Spleen (tissue), 11 donors: ENCODE results near the gene DTNB. TPM values are rescaled to one million over a fixed set of nuclear protein-coding genes. Genes with fewer than 3 reads are reported as not detected.

Experiments used
- DNase-seq: peaks from one replicate; pipeline ENCODE4 v3.0.0-alpha.2; 2020
- H3K27ac ChIP-seq, 8 donors: fragments of 200-600 bp; sonication (generic) in 7 of 8; 1 replicate in 4 of 8; 2 replicates in 4 of 8; pipeline versions ENCODE4 v1.5.0 to v1.8.0; 2016 to 2021; ENCODE audit warnings: inconsistent platforms in 4 of 8, mild to moderate bottlenecking in 4 of 8, moderate library complexity in 1 of 8
- H3K27me3 ChIP-seq, 7 donors: fragments of 200-600 bp; sonication (generic) in 6 of 7; replicated peaks in 1 of 7; 1 replicate in 4 of 7; 2 replicates in 3 of 7; pipeline versions ENCODE4 v1.5.0 to v1.8.0; 2016 to 2021; ENCODE audit warnings: inconsistent platforms in 3 of 7, mild to moderate bottlenecking in 1 of 7
- H3K36me3 ChIP-seq, 6 donors: fragments of 200-600 bp; sonication (generic) in 5 of 6; 1 replicate in 4 of 6; 2 replicates in 2 of 6; pipeline versions ENCODE4 v1.5.0 to v1.8.0; 2016 to 2021; ENCODE audit warnings: inconsistent platforms in 2 of 6
- H3K4me1 ChIP-seq, 6 donors: fragments of 200-600 bp; sonication (generic) in 5 of 6; 1 replicate in 3 of 6; 2 replicates in 3 of 6; pipeline versions ENCODE4 v1.5.0 to v1.8.0; 2016 to 2021; ENCODE audit warnings: inconsistent platforms in 3 of 6
- H3K4me3 ChIP-seq, 8 donors: fragments of 200-600 bp; sonication (generic) in 7 of 8; 1 replicate in 4 of 8; 2 replicates in 4 of 8; pipeline versions ENCODE4 v1.5.0 to v1.8.0; 2016 to 2021; ENCODE audit warnings: inconsistent platforms in 4 of 8, mild to moderate bottlenecking in 4 of 8, moderate library complexity in 2 of 8
- H3K9me3 ChIP-seq, 8 donors: fragments of 200-600 bp; sonication (generic) in 7 of 8; 1 replicate in 4 of 8; 2 replicates in 4 of 8; pipeline versions ENCODE4 v1.5.0 to v1.8.0; 2016 to 2021; ENCODE audit warnings: inconsistent platforms in 4 of 8
- CTCF ChIP-seq, 11 experiments: fragments of 200-600 bp in 7 of 11; fragments of 450-650 bp in 4 of 11; sonication (generic) in 4 of 11; IDR thresholded peaks in 8 of 11; conservative IDR thresholded peaks in 3 of 11; 1 replicate in 7 of 11; 2 replicates in 4 of 11; pipeline versions ENCODE4 v1.4.0 to v1.8.0; 2016 to 2021; ENCODE audit warnings: antibody characterized with exemption in 11 of 11, inconsistent platforms in 4 of 11, mild to moderate bottlenecking in 1 of 11
- POLR2A ChIP-seq, 3 donors: fragments of 450-650 bp; IDR thresholded peaks; one replicate each; pipeline ENCODE4 v1.5.1; 2017; ENCODE audit warnings: antibody characterized with exemption in 3 of 3, mild to moderate bottlenecking in 1 of 3
- POLR2AphosphoS5 ChIP-seq, 3 donors: sonication (generic); formaldehyde crosslinking; IDR thresholded peaks; one replicate each; pipeline ENCODE4 v1.5.1; 2017; ENCODE audit warnings: antibody characterized with exemption in 3 of 3
- WGBS, 5 donors: extraction: QIAGEN DNeasy Blood & Tissue Kit in 3 of 5; methylation state at CpG; one replicate each; pipeline versions ENCODE4 v1.1.5 to v1.1.7; 2013 to 2018; 5-methylcytosine and 5-hydroxymethylcytosine counted together
- intact Hi-C: fragments of 100-400 bp; cut with DNase I; formaldehyde crosslinking; loops from one replicate; pipeline ENCODE4 v1.15.0; 2023; ENCODE audit warnings: low total_unique reads
- polyA plus RNA-seq, 3 donors: library from polyadenylated mRNA; stranded (reverse); fragments of 200-250 nt; gene quantifications; one replicate each; pipeline ENCODE4 v1.2.1, GENCODE V29; 2013
- total RNA-seq, 7 donors: library from RNA; depleted of rRNA in 3 of 7; stranded (reverse); fragments of >200 nt in 3 of 7; fragmentation: NEBNext Ultra II Directional in 4 of 7; extraction: Animal tissue kit (Norgen Biotek cat#: 25700) in 4 of 7; gene quantifications; one replicate each; pipeline versions ENCODE4 v1.1.0 to v1.2.1, GENCODE V29; 2016 to 2021
- donor health status: healthy with polysubstance abuse.
- donor health status: DM: no; HTN: no; CAD: no; lungs with moderate emphysema.
- donor health status: DM: no; HTN: no; CAD: no.
- donor health status: Bipolar disorder and iron deficiency.
- donor health status: healthy.
- donor health status: DM: no; HTN: no; CAD: no.
- donor health status: DM: yes; HTN: yes; CAD: no.

The DTNB gene
- total and polyA plus RNA-seq, 10 donors = 4.5 to 28.9 (median 20.4) TPM

- no peak overlapping the region for H3K4me3 ChIP-seq
- peak overlapping the region in 5 of 8 donors; percentile 43 to 71 (median 62) for H3K27ac ChIP-seq
- no peak for DNase-seq
- 78 to 87% (median 80%) methylated on average over 3 of the region's 3 CpGs for WGBS, 5 donors
- no peak for TF ChIP-seq POLR2A (IDR thresholded peaks at IDR 0.05)
- no peak for TF ChIP-seq CTCF (IDR thresholded peaks at IDR 0.05 in 8 of 11, conservative IDR thresholded peaks at IDR 0.05 in 3 of 11)
- TF ChIP-seq POLR2AphosphoS5 (IDR thresholded peaks at IDR 0.05) = no peak
- intact Hi-C loops = no loop called here
- H3K36me3 ChIP-seq = peaks cover 0 to 19% (median 0%) of the 10 kb centered on the region in 6 donors
- no peaks in the 10 kb centered on the region for H3K27me3 ChIP-seq
- no peaks in the 10 kb centered on the region for H3K9me3 ChIP-seq
- H3K4me1 ChIP-seq = peaks cover 0 to 12% (median 7%) of the 10 kb centered on the region in 6 donors
Measured at GRCh38 chr2:25453199-25453905, 220.0 kb downstream of the DTNB start.

GRCh38 chr2:25448808-25449207 lies 224.6 kb downstream of the DTNB start:
- DNase-seq = no peak
- TF ChIP-seq CTCF (IDR thresholded peaks at IDR 0.05 in 8 of 11, conservative IDR thresholded peaks at IDR 0.05 in 3 of 11) = no peak
- TF ChIP-seq POLR2A (IDR thresholded peaks at IDR 0.05) = no peak
- TF ChIP-seq POLR2AphosphoS5 (IDR thresholded peaks at IDR 0.05) = no peak

GRCh38 chr2:25447018-25447417 lies 226.4 kb downstream of the DTNB start:
- WGBS, 5 donors = 94 to 100% (median 97%) methylated on average over 1 of the region's 1 CpG
- no peak for DNase-seq
- Histone ChIP-seq H3K27me3 (no peaks in the 10 kb centered on the region), H3K36me3 (peaks cover 0 to 24% (median 0%) of the 10 kb centered on the region in 6 donors), H3K27ac (no peak overlapping the region), H3K9me3 (no peaks in the 10 kb centered on the region), H3K4me1 (no peaks in the 10 kb centered on the region), H3K4me3 (no peak overlapping the region)
- TF ChIP-seq CTCF (IDR thresholded peaks at IDR 0.05 in 8 of 11, conservative IDR thresholded peaks at IDR 0.05 in 3 of 11) = no peak
- no peak for TF ChIP-seq POLR2A (IDR thresholded peaks at IDR 0.05)
- no peak for TF ChIP-seq POLR2AphosphoS5 (IDR thresholded peaks at IDR 0.05)
- intact Hi-C loops = no loop called here

More at GRCh38 chr2:25448808-25449207, 224.6 kb downstream of the DTNB start:
- no peaks in the 10 kb centered on the region for H3K9me3 ChIP-seq
- peaks cover 0 to 12% (median 5%) of the 10 kb centered on the region in 6 donors for H3K4me1 ChIP-seq
- H3K36me3 ChIP-seq = peaks cover 0 to 24% (median 0%) of the 10 kb centered on the region in 6 donors
- intact Hi-C loops = no loop called here
- no peak overlapping the region for H3K27ac ChIP-seq
- H3K27me3 ChIP-seq = no peaks in the 10 kb centered on the region
- WGBS, 5 donors = 93 to 99% (median 96%) methylated on average over 6 of the region's 6 CpGs
- no peak overlapping the region for H3K4me3 ChIP-seq

- TF ChIP-seq POLR2A (IDR thresholded peaks at IDR 0.05) (no peak), POLR2AphosphoS5 (IDR thresholded peaks at IDR 0.05) (no peak), CTCF (IDR thresholded peaks at IDR 0.05 in 8 of 11, conservative IDR thresholded peaks at IDR 0.05 in 3 of 11) (no peak)
- DNase-seq = no peak
- H3K9me3 ChIP-seq = no peaks in the 10 kb centered on the region
- H3K4me1 ChIP-seq = no peaks in the 10 kb centered on the region
- no peak overlapping the region for H3K4me3 ChIP-seq
- WGBS, 5 donors = 78 to 92% (median 90%) methylated on average over 4 of the region's 4 CpGs
- H3K36me3 ChIP-seq = peaks cover 0 to 24% (median 0%) of the 10 kb centered on the region in 6 donors
- intact Hi-C loops = no loop called here
- H3K27me3 ChIP-seq = no peaks in the 10 kb centered on the region
- no peak overlapping the region for H3K27ac ChIP-seq
Measured at GRCh38 chr2:25446122-25446521, 227.3 kb downstream of the DTNB start.
